ENCODE measurements around the gene SMYD3.
"Not testable (repeated sequence)": the region's sequence is repeated elsewhere in the genome, so short reads cannot be mapped to it uniquely, and the experiment has no call there.

Gene SMYD3

GRCh38 chr1:245963649-245964048 is 543.4 kb downstream of the SMYD3 start:
- DNase-seq (ENCODE audit: low read depth in 1 of 2, low spot score in 1 of 2): no peak

GRCh38 chr1:245962453-245962852 is 544.6 kb downstream of the SMYD3 start:
- no peak for DNase-seq (ENCODE audit: low read depth in 1 of 2, low spot score in 1 of 2)

- DNase-seq (ENCODE audit: low read depth in 1 of 2, low spot score in 1 of 2): no peak
These were observed 545.9 kb downstream of the SMYD3 start for GRCh38 chr1:245961137-245961540.

GRCh38 chr1:245960171-245960570 is 546.9 kb downstream of the SMYD3 start:
- DNase-seq (ENCODE audit: low read depth in 1 of 2, low spot score in 1 of 2): no peak

- DNase-seq (ENCODE audit: low read depth in 1 of 2, low spot score in 1 of 2): no peak
These were observed 549.1 kb downstream of the SMYD3 start for GRCh38 chr1:245958016-245958415.

GRCh38 chr1:245957427-245957826 is 549.7 kb downstream of the SMYD3 start:
- no peak for DNase-seq (ENCODE audit: low read depth in 1 of 2, low spot score in 1 of 2)

GRCh38 chr1:245956225-245956624 is 550.9 kb downstream of the SMYD3 start:
- no peak for DNase-seq (ENCODE audit: low read depth in 1 of 2, low spot score in 1 of 2)

- DNase-seq (ENCODE audit: low read depth in 1 of 2, low spot score in 1 of 2): no peak
These were observed 553.0 kb downstream of the SMYD3 start for GRCh38 chr1:245953876-245954660.

GRCh38 chr1:245952383-245953026 is 554.6 kb downstream of the SMYD3 start:
- DNase-seq (ENCODE audit: low read depth in 1 of 2, low spot score in 1 of 2): no peak

GRCh38 chr1:245948786-245949185 is 558.3 kb downstream of the SMYD3 start:
- no peak for DNase-seq (ENCODE audit: low read depth in 1 of 2, low spot score in 1 of 2)

GRCh38 chr1:245946905-245947304 is 560.2 kb downstream of the SMYD3 start:
- no peak for DNase-seq (ENCODE audit: low read depth in 1 of 2, low spot score in 1 of 2)

- not testable (repeated sequence) for DNase-seq (ENCODE audit: low read depth in 1 of 2, low spot score in 1 of 2)
These were observed 561.9 kb downstream of the SMYD3 start for GRCh38 chr1:245945136-245945535.

GRCh38 chr1:245942856-245943255 is 564.2 kb downstream of the SMYD3 start:
- DNase-seq (ENCODE audit: low read depth in 1 of 2, low spot score in 1 of 2): no peak

GRCh38 chr1:245941771-245942170 is 565.3 kb downstream of the SMYD3 start:
- not testable (repeated sequence) for DNase-seq (ENCODE audit: low read depth in 1 of 2, low spot score in 1 of 2)

- DNase-seq (ENCODE audit: low read depth in 1 of 2, low spot score in 1 of 2): no peak
These were observed 567.2 kb downstream of the SMYD3 start for GRCh38 chr1:245939756-245940345.

GRCh38 chr1:245938046-245938435 is 569.0 kb downstream of the SMYD3 start:
- no peak for DNase-seq (ENCODE audit: low read depth in 1 of 2, low spot score in 1 of 2)

- no peak for DNase-seq (ENCODE audit: low read depth in 1 of 2, low spot score in 1 of 2)
These were observed 569.6 kb downstream of the SMYD3 start for GRCh38 chr1:245937316-245938045.

- no peak for DNase-seq (ENCODE audit: low read depth in 1 of 2, low spot score in 1 of 2)
These were observed 572.7 kb downstream of the SMYD3 start for GRCh38 chr1:245934409-245934808.

GRCh38 chr1:245933431-245934045 is 573.5 kb downstream of the SMYD3 start:
- DNase-seq (ENCODE audit: low read depth in 1 of 2, low spot score in 1 of 2): no peak

- no peak for DNase-seq (ENCODE audit: low read depth in 1 of 2, low spot score in 1 of 2)
These were observed 574.6 kb downstream of the SMYD3 start for GRCh38 chr1:245932302-245932972.

- DNase-seq (ENCODE audit: low read depth in 1 of 2, low spot score in 1 of 2): no peak
These were observed 575.6 kb downstream of the SMYD3 start for GRCh38 chr1:245931450-245931849.

All from stimulated activated CD4-positive, alpha-beta T cell treated with anti-CD3 and anti-CD28 coated beads, Interleukin-15, amount 100 ng/mL, for 1 hour (primary cell).